Activated T-cell treated with anti-CD3 and anti-CD28 coated beads, Interleukin-2, amount 50 U/mL, for 4 hours (primary cell): ENCODE results near the gene DCAF4L1. TPM values are rescaled to one million over a fixed set of nuclear protein-coding genes. Genes with fewer than 3 reads are reported as not detected.

Source experiments
- ATAC-seq, 2 donors: fragments of 200-7000 bp; cut with Tn5 transposase; one replicate each; pipeline ENCODE4 v1.10.0; 2021
- DNase-seq: peaks from one replicate; pipeline ENCODE4 v3.0.0-alpha.2; 2020
- H3K27me3 Mint-ChIP-seq: one replicate; pipeline ENCODE4 v1.8.0; 2021; ENCODE audit warnings: low read depth, mixed read lengths
- H3K36me3 Mint-ChIP-seq: one replicate; pipeline ENCODE4 v1.8.0; 2022; ENCODE audit warnings: mixed read lengths; ENCODE audit not compliant: insufficient read depth
- H3K4me1 Mint-ChIP-seq: one replicate; pipeline ENCODE4 v1.8.0; 2021; ENCODE audit warnings: low read depth, mixed read lengths
- H3K4me3 Mint-ChIP-seq: one replicate; pipeline ENCODE4 v1.8.0; 2021; ENCODE audit warnings: mild to moderate bottlenecking, moderate library complexity, mixed read lengths
- H3K9me3 Mint-ChIP-seq: one replicate; pipeline ENCODE4 v1.8.0; 2021; ENCODE audit warnings: mixed read lengths
- total RNA-seq, 3 donors: library from RNA; stranded (reverse); gene quantifications; one replicate each; pipeline ENCODE4 v1.2.1, GENCODE V29; 2021

Gene DCAF4L1
- total RNA-seq, 3 donors from 2014 or later, result 0.27 to 0.42 (median 0.38) TPM

DNA sequence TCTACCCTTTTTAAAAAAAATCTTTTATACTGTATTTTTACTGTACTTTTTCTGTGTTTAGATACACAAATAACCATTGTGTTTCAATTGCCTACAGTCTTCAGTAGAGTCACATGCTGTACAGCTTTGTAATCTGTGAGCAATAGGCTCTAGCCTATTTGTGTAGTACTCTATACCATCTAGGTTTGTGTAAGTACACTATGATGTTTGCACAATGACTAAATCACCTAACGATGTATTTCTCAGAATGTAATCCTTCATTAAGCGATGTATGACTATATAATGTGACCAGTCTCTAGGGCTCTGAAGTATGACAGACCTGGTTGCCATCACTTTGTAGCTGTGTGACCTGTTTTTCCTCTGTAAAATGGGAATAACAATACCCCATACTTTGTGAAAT lies 14.2 kb upstream of the DCAF4L1 start:
- no peak for DNase-seq
- Mint-ChIP-seq H3K9me3 (peaks cover 11% of the 10 kb centered on the region), H3K36me3 (no peaks in the 10 kb centered on the region), H3K4me3 (no peak overlapping the region), H3K27me3 (no peaks in the 10 kb centered on the region), H3K4me1 (no peaks in the 10 kb centered on the region)
- no peak for ATAC-seq

DNA sequence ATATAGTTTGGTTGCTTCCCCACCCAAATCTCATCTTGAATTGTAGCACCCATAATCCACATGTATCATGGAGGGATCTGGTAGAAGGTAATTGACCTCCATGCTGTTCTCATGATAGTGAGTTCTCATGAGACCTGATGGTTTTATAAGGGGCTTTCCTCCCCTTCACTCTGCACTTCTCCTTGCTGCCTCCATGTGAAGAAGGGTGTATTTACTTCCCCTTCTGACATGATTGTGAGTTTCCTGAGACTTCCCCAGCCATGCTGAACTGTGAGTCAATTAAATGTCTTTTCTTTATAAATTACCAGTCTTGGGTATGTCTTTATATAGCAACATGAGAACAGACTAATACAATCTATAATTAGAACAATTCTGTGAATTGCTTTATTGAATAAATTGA lies 11.9 kb upstream of the DCAF4L1 start:
- no peak overlapping the region for H3K4me3 Mint-ChIP-seq
- no peaks in the 10 kb centered on the region for H3K4me1 Mint-ChIP-seq
- no peaks in the 10 kb centered on the region for H3K36me3 Mint-ChIP-seq
- DNase-seq (no peak), ATAC-seq (no peak)
- peaks cover 11% of the 10 kb centered on the region for H3K9me3 Mint-ChIP-seq
- no peaks in the 10 kb centered on the region for H3K27me3 Mint-ChIP-seq

DNA sequence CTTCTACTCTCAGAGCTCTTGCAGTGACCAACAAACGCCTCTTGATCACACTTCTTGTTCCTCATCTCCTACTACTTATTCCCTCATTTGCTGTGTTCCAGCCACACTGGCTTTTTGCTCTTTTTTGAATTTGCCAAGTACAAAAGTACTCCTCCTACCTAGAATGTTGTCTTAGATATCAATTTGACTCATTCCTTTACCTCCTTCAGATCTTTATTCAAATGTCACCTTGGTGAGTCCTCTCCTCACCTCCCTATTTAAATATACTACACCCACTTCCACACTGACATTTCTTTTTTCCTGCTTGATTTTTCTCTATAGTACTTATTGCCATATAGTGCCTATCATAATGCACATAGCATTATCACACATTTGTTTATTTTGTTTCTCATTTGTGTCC lies 6.2 kb upstream of the DCAF4L1 start:
- ATAC-seq, result no peak

DNA sequence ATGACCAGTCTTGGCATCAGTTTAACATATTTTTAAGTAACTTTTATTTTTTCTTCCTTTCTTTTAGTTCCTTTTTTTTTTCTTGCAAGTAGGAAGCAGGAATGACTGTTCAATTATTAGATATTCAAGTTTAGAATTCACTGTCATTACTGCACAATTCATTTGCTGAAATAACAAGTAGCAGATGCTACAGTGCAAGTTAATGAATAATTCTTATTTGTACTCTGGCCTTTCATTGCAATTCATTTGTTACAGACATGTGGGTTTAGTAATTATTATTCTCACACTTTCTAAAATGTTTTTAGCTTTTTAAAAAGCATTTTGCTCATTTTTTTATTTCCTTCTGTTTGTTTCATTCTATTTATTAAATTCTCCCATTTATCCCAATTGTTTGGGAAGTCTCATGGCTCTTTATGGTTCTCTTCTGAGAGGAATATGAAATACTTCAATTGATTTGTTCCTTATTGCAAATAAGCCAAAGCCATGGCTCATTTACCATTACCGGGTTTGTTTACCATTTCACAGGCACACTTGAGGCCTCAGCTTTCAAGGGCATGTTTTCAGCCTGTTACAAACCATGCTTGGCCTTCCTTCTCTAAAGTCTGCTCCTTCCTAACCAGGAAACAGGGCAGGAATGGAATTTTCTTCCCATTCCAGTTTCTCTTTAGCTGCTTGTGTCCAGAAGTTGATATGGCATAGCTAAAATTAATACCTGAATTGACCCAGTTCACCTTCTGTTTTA lies 4.6 kb upstream of the DCAF4L1 start:
- no peak for ATAC-seq
- H3K36me3 Mint-ChIP-seq, result peaks cover 2% of the 10 kb centered on the region
- no peaks in the 10 kb centered on the region for H3K4me1 Mint-ChIP-seq

More for the DNA sequence above, 6.2 kb upstream of the DCAF4L1 start:
- no peak overlapping the region for H3K4me3 Mint-ChIP-seq
- DNase-seq, result no peak
- peaks cover 4% of the 10 kb centered on the region for H3K9me3 Mint-ChIP-seq
- no peaks in the 10 kb centered on the region for H3K4me1 Mint-ChIP-seq
- no peaks in the 10 kb centered on the region for H3K27me3 Mint-ChIP-seq
- H3K36me3 Mint-ChIP-seq, result no peaks in the 10 kb centered on the region

DNA sequence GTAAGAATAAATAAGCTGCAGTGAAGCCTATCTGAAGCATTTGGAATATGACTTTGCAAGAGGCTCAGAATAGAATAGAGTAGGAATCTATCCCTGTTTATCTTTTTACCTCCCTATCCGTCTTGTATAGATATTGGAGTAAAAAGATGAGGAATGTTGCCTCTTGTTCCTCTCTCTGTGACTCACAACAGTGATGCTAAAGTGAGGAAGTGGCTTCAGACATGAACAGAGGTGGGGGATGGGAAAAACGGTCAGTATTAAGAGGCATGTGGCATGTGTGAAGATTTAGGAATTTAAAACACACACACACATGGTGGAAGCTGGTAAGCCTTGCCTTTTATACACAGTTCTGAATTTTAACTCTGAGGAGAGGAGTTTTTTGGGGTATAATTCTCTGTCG lies 3.8 kb upstream of the DCAF4L1 start:
- no peaks in the 10 kb centered on the region for H3K27me3 Mint-ChIP-seq
- H3K36me3 Mint-ChIP-seq, result peaks cover 2% of the 10 kb centered on the region
- ATAC-seq (no peak), DNase-seq (no peak)
- H3K4me1 Mint-ChIP-seq, result no peaks in the 10 kb centered on the region
- H3K9me3 Mint-ChIP-seq, result no peaks in the 10 kb centered on the region
- H3K4me3 Mint-ChIP-seq, result no peak overlapping the region

More for the DNA sequence above, 4.6 kb upstream of the DCAF4L1 start:
- H3K9me3 Mint-ChIP-seq, result peaks cover 3% of the 10 kb centered on the region
- no peaks in the 10 kb centered on the region for H3K27me3 Mint-ChIP-seq
- DNase-seq, result no peak
- no peak overlapping the region for H3K4me3 Mint-ChIP-seq

DNA sequence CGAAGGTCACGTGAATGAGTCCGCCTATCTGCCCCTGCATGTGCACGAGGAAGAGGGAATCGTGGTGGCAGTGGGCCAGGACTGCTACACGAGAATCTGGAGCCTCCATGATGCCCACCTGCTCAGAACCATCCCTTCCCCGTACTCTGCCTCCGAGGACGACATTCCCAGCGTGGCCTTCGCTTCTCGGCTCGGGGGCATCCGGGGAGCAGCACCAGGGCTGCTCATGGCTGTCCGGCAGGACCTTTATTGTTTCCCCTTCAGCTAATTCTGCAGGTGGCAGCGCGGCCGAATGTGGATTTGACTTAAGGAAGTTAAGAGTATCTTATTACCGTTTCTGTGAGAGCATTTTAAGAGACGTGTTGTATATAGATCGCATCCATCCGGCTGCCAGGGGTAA lies 1.2 kb downstream of the DCAF4L1 start:
- Mint-ChIP-seq H3K27me3 (no peaks in the 10 kb centered on the region), H3K4me1 (no peaks in the 10 kb centered on the region), H3K9me3 (no peaks in the 10 kb centered on the region), H3K4me3 (no peak overlapping the region), H3K36me3 (peaks cover 2% of the 10 kb centered on the region)
- no peak for ATAC-seq
- no peak for DNase-seq

DNA sequence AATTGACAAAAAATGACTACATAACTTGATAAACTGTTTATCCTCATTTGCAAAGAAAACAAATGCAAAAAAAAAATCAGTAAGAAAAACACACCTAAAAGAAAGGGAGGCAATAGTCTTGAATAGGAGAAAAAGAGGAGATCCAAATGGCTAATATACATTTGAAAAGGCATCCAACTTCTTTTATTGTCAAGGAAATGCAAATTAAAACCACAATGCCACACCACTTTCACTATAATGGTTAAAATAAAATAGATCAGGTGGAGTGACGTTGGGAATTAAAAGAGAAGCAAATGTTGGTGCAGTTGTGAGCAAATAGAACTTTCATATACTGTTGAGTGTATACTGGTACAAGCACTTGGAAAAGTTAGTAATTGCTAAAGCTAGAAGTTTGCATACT lies 3.6 kb downstream of the DCAF4L1 start:
- ATAC-seq (no peak), DNase-seq (no peak)
- Mint-ChIP-seq H3K36me3 (peaks cover 2% of the 10 kb centered on the region), H3K4me3 (no peak overlapping the region), H3K27me3 (no peaks in the 10 kb centered on the region), H3K9me3 (no peaks in the 10 kb centered on the region), H3K4me1 (peaks cover 8% of the 10 kb centered on the region)

DNA sequence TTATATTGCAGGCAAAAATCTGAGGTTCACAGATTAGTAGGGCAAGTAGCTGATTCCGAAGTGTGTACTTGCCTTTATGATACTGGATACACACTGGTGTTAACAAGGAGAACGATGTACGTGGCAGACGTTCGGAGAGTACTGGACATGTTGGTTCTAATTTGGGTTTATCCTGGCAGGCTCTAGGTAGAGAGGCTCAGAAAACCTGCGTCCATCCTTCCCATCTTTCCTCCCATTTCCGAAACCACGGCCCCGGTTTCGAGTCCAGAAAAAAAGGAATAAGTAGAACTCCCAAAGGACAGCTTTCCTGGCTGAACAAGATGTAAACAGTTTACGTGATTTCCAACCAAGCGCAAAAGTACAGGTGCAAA lies 8.4 kb downstream of the DCAF4L1 start:
- Mint-ChIP-seq H3K4me1 (peaks cover 23% of the 10 kb centered on the region), H3K4me3 (peak overlapping the region; percentile 91), H3K36me3 (no peaks in the 10 kb centered on the region), H3K9me3 (no peaks in the 10 kb centered on the region), H3K27me3 (no peaks in the 10 kb centered on the region)
- ATAC-seq, result peak in 1 of 2 donors; percentile 5
- no peak for DNase-seq

DNA sequence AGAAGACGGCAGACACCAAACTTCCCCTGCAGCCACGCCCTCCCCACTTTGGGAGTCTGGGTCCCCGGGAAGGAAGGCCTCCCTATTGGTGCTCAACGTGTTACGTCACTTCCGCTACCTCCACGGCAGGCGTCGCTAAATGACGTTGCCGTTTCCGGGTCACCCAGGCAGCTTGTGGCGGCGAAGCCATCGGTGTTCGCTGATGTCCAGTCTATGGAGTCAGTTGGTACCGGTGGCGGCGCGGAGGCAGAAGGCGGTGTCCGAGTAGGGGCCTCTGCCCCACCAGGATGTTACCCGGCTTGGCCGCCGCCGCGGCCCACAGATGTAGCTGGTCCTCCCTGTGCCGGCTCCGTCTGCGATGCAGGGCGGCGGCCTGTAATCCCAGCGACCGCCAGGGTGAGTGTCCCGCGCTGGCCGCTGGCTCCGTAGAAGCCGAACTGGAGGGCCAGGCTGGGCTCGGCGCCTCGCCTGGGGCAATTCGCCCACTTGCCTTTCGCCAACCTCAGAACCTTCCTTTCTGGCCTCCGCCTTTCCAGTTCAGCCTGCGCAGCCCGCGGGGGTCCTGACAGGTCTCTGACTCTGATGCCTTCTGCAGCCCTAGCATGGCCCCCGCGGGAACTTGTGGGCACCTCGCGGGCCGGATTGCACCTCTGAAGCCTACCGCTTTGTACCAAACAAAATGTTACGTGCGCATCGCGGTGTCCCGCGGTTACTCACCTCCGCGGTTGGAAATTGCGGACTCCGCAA lies 9.0 kb downstream of the DCAF4L1 start, which contains the start of gene SLC30A9:
SLC30A9 (plus strand) TSS at position 166 of the 747 bp plus-strand sequence; CDS start at position 288, 122 bp downstream.
- no peaks in the 10 kb centered on the region for H3K9me3 Mint-ChIP-seq
- no peaks in the 10 kb centered on the region for H3K27me3 Mint-ChIP-seq
- DNase-seq (peak; percentile 88), ATAC-seq (peak; percentile 97)
- H3K4me1 Mint-ChIP-seq, result peaks cover 27% of the 10 kb centered on the region
- peaks cover 3% of the 10 kb centered on the region for H3K36me3 Mint-ChIP-seq
- peak within 1 kb of the TSS; percentile 91 for H3K4me3 Mint-ChIP-seq

DNA sequence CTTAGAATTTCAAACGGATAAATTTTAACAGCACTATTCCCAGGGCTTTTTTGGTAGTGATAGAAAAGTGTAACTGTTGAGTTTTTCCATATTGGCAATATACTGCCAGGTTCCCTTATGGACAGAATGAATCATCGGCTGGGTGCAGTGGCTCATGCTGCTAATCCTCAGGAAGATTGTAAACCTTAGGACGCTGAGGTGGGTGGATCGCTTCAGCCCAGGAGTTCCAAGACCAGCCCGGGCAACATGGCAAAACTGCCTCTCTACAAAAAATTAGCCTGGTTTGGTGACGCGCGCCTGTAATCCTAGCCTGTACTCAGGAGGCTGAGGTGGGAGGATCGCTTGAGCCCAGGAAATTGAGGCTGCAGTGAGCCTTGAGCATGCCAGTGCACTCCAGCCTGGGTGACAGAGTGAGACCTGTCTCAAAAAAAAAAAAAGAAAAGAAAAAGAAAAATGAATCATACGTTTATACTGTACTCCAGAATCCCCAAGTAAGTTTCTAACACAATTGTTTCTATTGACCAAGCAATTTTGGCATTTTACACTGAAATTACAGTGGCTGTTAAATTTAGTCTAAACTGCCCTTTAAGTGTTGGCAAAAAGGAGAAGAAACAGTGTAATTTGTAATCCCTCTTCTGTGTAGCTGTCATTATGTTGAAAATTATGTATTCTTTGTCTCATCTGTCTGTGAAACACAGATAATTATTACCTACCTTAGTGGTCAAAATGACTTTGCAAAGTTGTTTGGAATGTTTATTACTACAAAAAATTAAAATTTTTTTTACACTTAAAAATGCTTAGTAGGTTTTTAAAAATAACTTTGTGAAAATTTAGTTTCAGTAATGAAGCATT lies 10.6 kb downstream of the DCAF4L1 start:
- peaks cover 3% of the 10 kb centered on the region for H3K36me3 Mint-ChIP-seq

DNA sequence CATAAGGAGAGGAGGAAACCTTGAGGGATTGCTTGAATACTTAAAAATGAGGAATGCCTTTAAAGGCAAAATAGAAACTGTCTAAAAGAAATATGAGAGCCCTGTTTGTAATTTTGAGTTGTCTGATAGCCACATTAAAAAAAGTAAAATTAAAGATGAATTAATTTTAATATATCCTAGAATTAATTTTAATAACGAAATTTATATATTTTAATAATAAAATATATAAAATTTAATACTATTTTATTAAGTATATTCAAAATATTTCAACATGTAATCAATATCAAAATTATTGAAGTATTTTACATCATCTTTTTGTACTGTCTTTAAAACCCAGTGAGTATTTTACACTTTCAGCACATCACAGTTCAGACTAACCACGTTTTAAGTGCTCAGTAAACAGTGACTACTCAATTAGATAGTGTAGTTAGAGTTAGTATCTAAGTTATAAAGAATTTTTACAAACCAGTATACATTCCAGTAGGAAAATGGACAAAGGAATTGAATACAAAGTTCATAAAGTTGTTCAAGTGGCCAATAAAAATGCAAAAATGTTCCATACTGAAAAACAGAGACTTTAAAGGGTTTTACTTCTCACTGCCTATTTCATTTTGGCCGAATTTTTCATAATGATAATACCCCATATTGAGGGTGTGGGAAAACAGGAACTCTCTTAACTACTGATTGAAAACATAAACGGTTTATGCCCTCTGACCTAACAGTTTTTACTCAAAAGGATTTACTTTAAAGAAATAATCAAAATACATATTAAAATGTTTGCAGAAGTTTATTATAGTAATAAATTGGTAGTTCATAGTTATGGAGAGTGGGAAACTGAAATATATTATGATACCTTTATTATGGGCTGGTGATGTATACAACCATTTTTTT lies 11.7 kb downstream of the DCAF4L1 start:
- DNase-seq (no peak), ATAC-seq (no peak)
- Mint-ChIP-seq H3K4me3 (no peak overlapping the region), H3K27me3 (no peaks in the 10 kb centered on the region), H3K36me3 (peaks cover 7% of the 10 kb centered on the region), H3K9me3 (no peaks in the 10 kb centered on the region), H3K4me1 (peaks cover 31% of the 10 kb centered on the region)

More for the DNA sequence above, 10.6 kb downstream of the DCAF4L1 start:
- H3K27me3 Mint-ChIP-seq, result no peaks in the 10 kb centered on the region
- H3K9me3 Mint-ChIP-seq, result no peaks in the 10 kb centered on the region
- peaks cover 27% of the 10 kb centered on the region for H3K4me1 Mint-ChIP-seq
- DNase-seq, result no peak
- no peak for ATAC-seq
- peak overlapping the region; percentile 91 for H3K4me3 Mint-ChIP-seq

DNA sequence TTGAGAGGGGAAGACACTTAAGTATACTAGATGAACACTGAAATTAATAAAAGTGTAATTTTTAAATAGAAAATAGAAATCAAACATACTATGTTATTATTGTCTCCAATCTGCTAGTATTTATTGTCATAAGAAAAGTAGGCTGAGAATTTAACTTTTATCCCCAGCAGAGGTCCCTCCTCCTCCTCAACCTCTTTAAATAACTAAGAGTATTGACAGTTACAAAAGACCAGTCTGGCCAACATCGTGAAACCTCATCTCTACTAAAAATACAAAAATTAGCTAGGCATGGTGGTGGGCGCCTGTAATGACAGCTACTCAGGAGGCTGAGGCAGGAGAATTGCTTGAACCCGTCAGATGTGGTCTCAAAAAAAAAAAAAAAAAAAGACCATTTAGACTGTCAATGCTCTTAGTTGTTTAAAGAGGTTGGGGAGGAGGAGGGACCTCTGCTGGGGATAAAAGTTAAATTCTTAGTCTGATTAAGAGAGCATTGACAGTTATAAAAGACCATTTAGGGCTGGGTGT lies 13.0 kb downstream of the DCAF4L1 start:
- no peaks in the 10 kb centered on the region for H3K27me3 Mint-ChIP-seq
- no peak overlapping the region for H3K4me3 Mint-ChIP-seq
- peaks cover 28% of the 10 kb centered on the region for H3K4me1 Mint-ChIP-seq
- ATAC-seq (no peak), DNase-seq (no peak)
- no peaks in the 10 kb centered on the region for H3K9me3 Mint-ChIP-seq
- H3K36me3 Mint-ChIP-seq, result peaks cover 7% of the 10 kb centered on the region

DNA sequence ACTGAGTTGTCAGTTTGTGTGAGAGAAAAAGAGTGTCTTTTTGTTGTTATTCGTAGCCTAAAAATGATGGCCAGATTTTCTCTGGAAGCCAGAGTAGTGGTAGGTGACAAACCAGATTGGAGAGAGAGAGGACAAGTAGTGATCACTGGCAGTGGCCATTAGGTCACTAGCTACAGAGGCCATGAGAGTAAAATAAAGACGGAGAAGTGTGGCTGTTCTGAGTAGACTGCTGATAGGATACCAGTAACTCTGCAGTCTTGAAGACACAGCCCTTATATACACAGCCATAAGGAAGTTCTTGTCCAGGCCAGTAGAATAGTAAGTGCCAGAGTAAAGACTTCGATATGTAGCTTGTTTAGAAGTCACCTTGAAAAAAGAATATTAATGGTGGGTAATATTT lies 16.5 kb downstream of the DCAF4L1 start:
- H3K9me3 Mint-ChIP-seq, result no peaks in the 10 kb centered on the region
- H3K36me3 Mint-ChIP-seq, result peaks cover 17% of the 10 kb centered on the region
- DNase-seq, result no peak
- no peak for ATAC-seq
- H3K27me3 Mint-ChIP-seq, result no peaks in the 10 kb centered on the region
- no peak overlapping the region for H3K4me3 Mint-ChIP-seq
- H3K4me1 Mint-ChIP-seq, result peaks cover 18% of the 10 kb centered on the region
